Ovary (tissue), 3 donors: Measurements from ENCODE around the gene SZRD1.

Experiments used
- CTCF ChIP-seq, 3 donors: fragments of 450-650 bp in 2 of 3; fragments of 200-600 bp in 1 of 3; IDR thresholded peaks; one replicate each; pipeline versions ENCODE4 v1.5.1 to v1.8.0; 2016 to 2022; ENCODE audit warnings: antibody characterized with exemption in 3 of 3, mild to moderate bottlenecking in 1 of 3
- EP300 ChIP-seq: sonication (generic); formaldehyde crosslinking; IDR thresholded peaks from one replicate; pipeline ENCODE4 v1.6.1; 2017; ENCODE audit warnings: antibody characterized with exemption
- POLR2A ChIP-seq: fragments of 450-650 bp; IDR thresholded peaks from one replicate; pipeline ENCODE4 v1.6.1; 2017; ENCODE audit warnings: antibody characterized with exemption, mild to moderate bottlenecking, moderate library complexity
- donor health status: DM: no; HTN: no; CAD: no.

- TF ChIP-seq POLR2A (no peak), CTCF (IDR thresholded peaks at IDR 0.05) (no peak), EP300 (no peak)
These were observed 24.5 kb upstream of the SZRD1 start for GRCh38 chr1:16342331-16343062.
